T-helper 2 cell treated with Interferon-gamma antibody and Interleukin-4, amounts not matched to agents 5 μg/mL and 100 μg/mL, for 36 hours (primary cell): ENCODE results near the gene GNRHR.

Source experiments
- DNase-seq: peaks from one replicate; pipeline ENCODE4 v3.0.0; 2021; ENCODE audit warnings: low spot score
- H3K27ac Mint-ChIP-seq: one replicate; pipeline ENCODE4 v1.8.0; 2021; ENCODE audit warnings: mild to moderate bottlenecking, mixed read lengths
- H3K27me3 Mint-ChIP-seq: one replicate; pipeline ENCODE4 v1.8.0; 2021; ENCODE audit warnings: low read depth, mixed read lengths
- H3K36me3 Mint-ChIP-seq: one replicate; pipeline ENCODE4 v1.8.0; 2021; ENCODE audit warnings: low read depth, mixed read lengths
- H3K4me1 Mint-ChIP-seq: one replicate; pipeline ENCODE4 v1.8.0; 2021; ENCODE audit warnings: low read depth, mixed read lengths
- H3K4me3 Mint-ChIP-seq: one replicate; pipeline ENCODE4 v1.8.0; 2022; ENCODE audit warnings: mild to moderate bottlenecking, moderate library complexity, mixed read lengths
- H3K9me3 Mint-ChIP-seq: one replicate; pipeline ENCODE4 v1.8.0; 2021; ENCODE audit warnings: mixed read lengths

The GNRHR gene

DNA sequence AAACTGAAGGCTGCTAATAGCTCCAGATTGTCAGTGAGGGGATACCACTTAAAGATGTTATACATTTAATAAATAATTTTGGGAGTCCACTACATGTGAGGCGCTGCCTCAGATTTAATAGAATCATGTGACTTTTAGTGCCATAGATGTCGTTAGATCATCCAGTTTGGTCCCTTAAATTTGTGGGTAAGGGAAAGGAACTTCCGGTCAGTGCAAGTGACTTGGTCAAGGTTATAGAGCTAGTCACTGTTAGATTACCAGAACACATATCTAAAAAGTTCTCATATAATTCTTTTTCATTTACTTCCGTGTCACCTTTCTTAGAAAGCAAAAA is 52.7 kb downstream of the GNRHR start:
- no peak for DNase-seq
- H3K9me3 Mint-ChIP-seq: peaks cover 23% of the 10 kb centered on the region
- peak overlapping the region; percentile 99 for H3K27ac Mint-ChIP-seq
- no peaks in the 10 kb centered on the region for H3K27me3 Mint-ChIP-seq
- H3K4me1 Mint-ChIP-seq: peaks cover 46% of the 10 kb centered on the region
- peak overlapping the region; percentile 99 for H3K4me3 Mint-ChIP-seq
- peaks cover 49% of the 10 kb centered on the region for H3K36me3 Mint-ChIP-seq

GRCh38 chr4:67700738-67701516 is 53.3 kb downstream of the GNRHR start, which contains the start of gene UBA6:
UBA6 (minus strand) TSS chr4:67701155; CDS start chr4:67701119, 36 bp downstream.
- Mint-ChIP-seq H3K36me3 (peaks cover 46% of the 10 kb centered on the region), H3K4me3 (peak within 1 kb of the TSS; percentile 99), H3K27ac (peak within 1 kb of the TSS; percentile 99), H3K27me3 (no peaks in the 10 kb centered on the region), H3K4me1 (peaks cover 48% of the 10 kb centered on the region), H3K9me3 (peaks cover 18% of the 10 kb centered on the region)
- DNase-seq: peak; percentile 94

DNA sequence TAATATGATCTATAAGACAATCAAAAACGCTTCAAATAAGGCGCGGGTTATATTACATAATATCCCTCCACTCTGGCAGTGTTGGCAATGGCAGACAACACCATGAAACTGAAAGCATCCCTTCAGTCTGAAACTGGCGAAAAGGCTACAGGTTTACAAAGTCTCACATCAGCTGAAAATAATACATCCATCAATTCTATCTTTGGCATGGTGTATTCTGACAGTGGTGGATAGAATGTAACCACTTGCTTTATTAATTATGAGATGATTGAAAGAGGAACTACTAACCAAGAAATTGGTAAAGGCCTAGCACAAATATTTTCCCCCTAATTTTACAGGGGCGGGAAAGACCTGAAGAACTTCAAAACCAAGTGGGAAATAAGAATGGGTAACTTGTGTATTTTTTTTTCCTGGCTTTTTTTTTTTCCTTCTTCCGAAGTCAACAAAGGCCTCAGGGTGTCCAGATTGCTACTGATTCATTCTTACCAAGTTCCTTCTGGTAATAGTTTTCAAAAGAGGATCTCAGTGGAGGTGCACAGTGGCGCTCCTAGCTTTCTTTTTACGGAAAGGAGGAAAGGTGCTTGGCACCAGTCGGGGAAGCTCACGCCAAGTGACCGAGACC is 54.0 kb downstream of the GNRHR start:
- Mint-ChIP-seq H3K4me1 (peaks cover 46% of the 10 kb centered on the region), H3K9me3 (peaks cover 12% of the 10 kb centered on the region), H3K36me3 (peaks cover 46% of the 10 kb centered on the region), H3K27ac (peak overlapping the region; percentile 99), H3K4me3 (peak overlapping the region; percentile 99), H3K27me3 (no peaks in the 10 kb centered on the region)
- no peak for DNase-seq

- Mint-ChIP-seq H3K9me3 (peaks cover 7% of the 10 kb centered on the region), H3K27me3 (no peaks in the 10 kb centered on the region), H3K36me3 (peaks cover 46% of the 10 kb centered on the region), H3K27ac (peak overlapping the region; percentile 99), H3K4me1 (peaks cover 42% of the 10 kb centered on the region), H3K4me3 (peak overlapping the region; percentile 99)
- DNase-seq: no peak
Observed at GRCh38 chr4:67699603-67700002, 54.6 kb downstream of the GNRHR start.

DNA sequence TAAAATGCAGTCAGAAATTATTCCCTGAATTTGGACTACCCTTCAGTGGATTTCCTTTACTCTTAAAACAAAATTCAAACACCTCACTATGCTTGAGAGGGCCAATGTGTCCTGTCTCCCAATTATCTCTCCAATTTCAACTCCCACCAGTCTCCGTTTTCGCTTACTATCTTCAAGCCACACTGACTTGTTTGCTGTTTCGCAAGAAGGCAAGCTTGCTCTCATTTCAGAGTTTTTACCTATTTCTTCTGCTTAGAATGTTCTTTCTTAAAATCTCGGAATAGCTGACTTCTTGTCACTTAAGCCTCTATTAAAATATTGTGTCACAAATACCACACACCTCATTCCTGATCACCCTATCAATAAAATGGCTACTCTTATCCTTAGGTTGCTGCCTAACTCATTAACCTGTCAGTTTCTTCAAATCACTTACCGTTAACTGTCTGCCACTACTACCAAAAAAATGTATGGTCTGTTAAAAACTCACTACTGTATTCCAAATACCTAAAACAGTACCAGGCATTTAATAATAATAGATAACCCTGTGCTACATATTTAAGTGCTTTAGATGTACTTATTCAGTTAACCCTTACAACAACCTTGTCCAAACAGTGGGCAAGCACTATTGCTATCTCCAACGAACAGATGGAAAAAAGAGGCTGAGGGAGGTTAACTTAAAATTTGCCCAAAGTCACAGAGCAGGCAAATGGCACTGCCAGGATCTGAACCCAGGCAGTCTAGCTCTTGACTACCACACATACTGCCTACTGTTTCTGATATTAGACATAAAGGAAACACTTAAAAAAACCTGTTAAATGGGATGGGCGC is 56.1 kb downstream of the GNRHR start:
- H3K27me3 Mint-ChIP-seq: no peaks in the 10 kb centered on the region
- no peak overlapping the region for H3K4me3 Mint-ChIP-seq
- H3K9me3 Mint-ChIP-seq: no peaks in the 10 kb centered on the region
- H3K4me1 Mint-ChIP-seq: peaks cover 37% of the 10 kb centered on the region
- peaks cover 42% of the 10 kb centered on the region for H3K36me3 Mint-ChIP-seq
- no peak overlapping the region for H3K27ac Mint-ChIP-seq
- no peak for DNase-seq

DNA sequence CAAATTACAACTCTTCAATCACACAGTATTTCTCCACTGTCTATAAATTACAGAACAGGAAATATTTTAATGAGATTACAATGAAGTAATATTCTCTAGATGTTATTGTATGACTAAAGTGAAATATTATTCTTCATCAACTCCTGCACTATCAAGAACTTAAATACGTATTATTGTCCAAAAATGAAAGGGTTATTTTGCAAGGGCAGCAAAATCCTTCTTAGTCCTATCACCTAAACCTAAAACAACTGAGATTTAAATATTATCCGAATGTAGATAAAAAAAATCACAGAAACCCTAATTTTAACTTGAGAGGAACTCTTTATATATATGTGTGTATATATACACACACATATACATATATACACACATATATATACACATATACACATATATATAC is 58.1 kb downstream of the GNRHR start:
- Mint-ChIP-seq H3K27me3 (no peaks in the 10 kb centered on the region), H3K4me3 (no peak overlapping the region), H3K27ac (no peak overlapping the region), H3K4me1 (peaks cover 29% of the 10 kb centered on the region), H3K36me3 (peaks cover 53% of the 10 kb centered on the region), H3K9me3 (peaks cover 3% of the 10 kb centered on the region)
- DNase-seq: no peak

GRCh38 chr4:67694662-67695061 is 59.5 kb downstream of the GNRHR start:
- DNase-seq: no peak
- no peak overlapping the region for H3K4me3 Mint-ChIP-seq
- H3K4me1 Mint-ChIP-seq: peaks cover 33% of the 10 kb centered on the region
- peaks cover 3% of the 10 kb centered on the region for H3K9me3 Mint-ChIP-seq
- no peak overlapping the region for H3K27ac Mint-ChIP-seq
- H3K27me3 Mint-ChIP-seq: no peaks in the 10 kb centered on the region
- H3K36me3 Mint-ChIP-seq: peaks cover 61% of the 10 kb centered on the region

DNA sequence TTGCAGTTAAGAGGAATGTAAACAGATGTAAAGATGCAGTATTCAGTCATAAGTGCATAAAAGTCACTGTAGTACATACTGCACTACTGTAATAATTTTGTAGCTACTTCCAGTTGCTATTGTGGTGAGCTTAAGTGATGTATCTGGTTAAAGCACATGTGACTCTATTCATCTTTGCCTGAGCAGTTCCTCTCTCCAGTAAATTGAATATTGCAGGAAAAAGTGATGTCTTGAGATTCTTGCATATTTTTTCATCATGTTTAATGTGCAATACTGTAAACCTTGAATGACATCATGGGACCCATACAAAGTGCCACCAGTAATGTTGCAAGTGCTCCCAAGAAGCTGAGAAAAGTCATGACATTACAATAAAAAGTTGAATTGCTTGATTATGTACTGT is 62.9 kb downstream of the GNRHR start:
- H3K27ac Mint-ChIP-seq: no peak overlapping the region
- no peak overlapping the region for H3K4me3 Mint-ChIP-seq
- peaks cover 3% of the 10 kb centered on the region for H3K9me3 Mint-ChIP-seq
- peaks cover 66% of the 10 kb centered on the region for H3K36me3 Mint-ChIP-seq
- no peaks in the 10 kb centered on the region for H3K27me3 Mint-ChIP-seq
- H3K4me1 Mint-ChIP-seq: peaks cover 34% of the 10 kb centered on the region
- no peak for DNase-seq
